ENCODE data around the gene ARL11.

ARL11 gene

GRCh38 chr13:49649963-49650312, 21.6 kb downstream of the ARL11 start:
- no peak for DNase-seq

DNA sequence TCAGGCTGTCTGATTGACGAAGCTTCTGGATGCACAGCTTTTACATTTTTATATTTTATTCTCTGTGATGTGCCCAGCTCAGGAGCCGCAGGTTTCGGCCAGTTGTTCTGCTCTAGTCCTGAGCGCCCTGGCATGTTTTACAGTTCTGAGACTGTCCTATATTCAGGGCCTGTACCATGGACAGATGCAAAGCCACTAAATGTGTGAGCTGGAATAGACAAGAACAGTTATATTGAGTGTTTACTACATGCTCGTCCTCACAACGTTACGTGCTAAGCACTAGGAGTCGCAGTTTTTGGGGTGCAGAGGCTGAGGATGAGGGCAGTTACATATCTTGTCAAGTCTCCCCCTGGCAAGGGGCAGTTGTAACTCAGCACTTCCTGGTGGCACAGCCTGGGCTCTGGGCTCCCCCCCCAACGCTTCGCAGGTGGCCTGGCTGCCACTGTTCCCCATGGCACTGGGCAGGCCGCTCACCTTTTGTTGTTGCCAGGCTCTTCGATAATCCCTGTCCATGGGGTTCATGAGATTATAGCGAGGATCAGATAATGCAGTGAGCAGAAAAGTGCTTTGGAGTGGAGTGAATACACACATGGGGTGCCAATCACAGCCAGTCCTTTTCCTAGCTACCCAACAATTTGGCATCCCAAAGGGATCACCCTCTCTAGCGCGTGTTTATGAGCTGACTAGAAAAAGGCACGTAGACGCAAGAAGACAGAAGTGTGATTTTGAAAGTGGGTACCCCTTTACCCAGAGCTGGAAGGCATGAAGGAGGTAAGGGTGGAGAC, 23.5 kb downstream of the ARL11 start:
- DNase-seq, result no peak

- DNase-seq, result no peak
These were observed 24.3 kb downstream of the ARL11 start for GRCh38 chr13:49652355-49653305.

DNA sequence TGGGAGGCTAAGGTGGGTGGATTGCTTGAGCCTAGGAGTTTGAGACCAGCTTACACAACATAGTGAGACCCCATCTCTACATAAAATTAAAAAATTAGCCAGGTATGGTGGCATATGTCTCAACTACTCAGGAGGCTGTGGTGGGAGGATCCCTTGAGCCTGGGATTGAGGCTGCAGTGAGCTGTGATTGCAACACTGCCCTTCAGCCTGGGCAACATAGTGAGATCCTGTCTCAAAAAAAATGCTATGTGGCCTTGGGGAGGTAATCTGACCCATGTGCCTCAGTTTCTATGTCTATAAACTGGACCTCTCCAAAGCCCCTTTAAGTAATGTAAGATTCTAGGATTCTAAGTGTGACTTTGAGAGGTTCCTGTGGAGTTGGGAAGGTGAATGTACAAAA, 25.2 kb downstream of the ARL11 start:
- DNase-seq, result no peak

DNA sequence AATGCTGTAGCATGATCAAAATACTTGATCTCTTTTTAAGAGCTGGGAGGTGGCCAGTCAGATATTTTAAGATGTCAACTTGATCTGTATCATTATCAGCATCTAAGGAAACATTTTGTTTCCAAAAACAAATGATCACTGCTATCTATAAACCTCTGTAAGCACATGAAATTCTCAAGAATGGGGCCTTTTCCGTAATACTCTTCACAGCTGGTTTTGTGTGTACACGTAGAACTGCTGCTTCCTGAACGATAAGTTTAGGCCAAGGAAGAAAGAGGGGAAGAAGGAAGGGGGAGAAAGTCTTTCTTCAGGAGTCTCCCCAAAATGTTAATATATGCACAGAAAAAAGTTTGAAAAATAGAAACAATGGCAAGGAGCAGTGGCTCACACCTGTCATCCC, 25.7 kb downstream of the ARL11 start:
- no peak for DNase-seq

DNA sequence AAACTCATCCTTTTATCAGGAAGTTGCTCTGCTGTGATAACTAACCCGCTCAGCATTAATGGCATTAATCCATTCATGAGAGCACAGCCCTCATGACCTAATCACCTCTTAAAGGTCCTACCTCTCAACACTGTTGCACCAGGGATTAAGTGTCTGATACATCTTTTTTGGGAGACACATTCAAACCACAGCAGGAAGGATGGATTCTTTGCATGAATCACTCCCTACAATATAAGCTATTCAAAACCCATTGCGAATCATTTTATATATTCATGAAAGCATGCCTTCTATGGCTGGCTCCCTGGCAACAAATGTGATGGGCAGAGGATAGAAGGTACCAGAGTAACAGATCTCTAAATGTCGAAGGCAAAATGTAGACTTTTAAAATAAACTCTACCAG, 27.6 kb downstream of the ARL11 start:
- DNase-seq, result no peak

GRCh38 chr13:49657241-49657641, 28.9 kb downstream of the ARL11 start:
- DNase-seq, result no peak

DNA sequence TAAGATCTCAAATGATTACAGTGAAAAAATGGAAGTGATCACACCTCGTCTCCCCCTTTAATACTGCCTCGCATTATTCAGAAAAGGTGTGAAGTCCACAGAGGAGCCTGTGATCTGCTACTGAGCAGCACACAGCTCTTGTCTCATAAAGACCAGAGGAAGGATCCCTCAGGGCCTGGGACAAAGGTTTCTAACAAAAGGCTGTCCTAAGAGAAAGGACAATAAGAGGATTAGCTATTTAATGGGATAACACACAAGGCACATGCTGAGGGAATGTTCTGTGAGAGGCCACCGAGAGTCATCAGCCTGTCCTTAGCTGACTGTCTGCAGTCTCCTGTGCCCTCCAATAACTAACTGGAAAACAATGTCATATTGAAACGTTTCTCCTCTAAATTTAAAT, 36.3 kb downstream of the ARL11 start:
- no peak for DNase-seq

GRCh38 chr13:49667773-49668172, 39.5 kb downstream of the ARL11 start:
- no peak for DNase-seq

GRCh38 chr13:49669735-49670309, 41.5 kb downstream of the ARL11 start:
- DNase-seq, result no peak

DNA sequence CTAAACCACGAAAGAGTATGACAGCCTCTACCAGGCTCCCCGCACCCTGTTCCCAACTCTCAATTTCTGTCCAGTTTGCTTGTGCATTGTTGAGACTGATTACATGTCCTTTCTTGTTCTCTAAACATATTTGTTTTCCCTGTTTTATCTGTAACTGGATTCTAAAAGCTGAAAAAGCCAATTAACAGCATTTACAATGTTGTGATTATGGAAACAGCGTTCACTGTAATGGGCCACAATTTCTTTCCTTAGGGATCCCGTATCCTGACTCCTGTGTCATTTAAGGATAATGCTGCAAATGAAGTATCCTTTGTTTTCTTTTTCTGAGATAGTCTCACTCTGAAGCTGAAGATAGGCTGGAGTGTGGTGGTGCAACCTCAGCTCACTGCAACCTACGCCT, 42.5 kb downstream of the ARL11 start:
- DNase-seq, result no peak

- no peak for DNase-seq
These were observed 48.4 kb downstream of the ARL11 start for GRCh38 chr13:49676581-49677298.

GRCh38 chr13:49678191-49678914, 50.0 kb downstream of the ARL11 start:
- DNase-seq, result no peak

- DNase-seq, result no peak
These were observed 50.9 kb downstream of the ARL11 start for GRCh38 chr13:49679246-49679645.

- no peak for DNase-seq
These were observed 53.6 kb downstream of the ARL11 start for GRCh38 chr13:49681842-49682435.
